NCI-H748 (cell line): ENCODE measurements around the gene ATG2A.

ENCODE experiments used
- DNase-seq: peaks from one replicate; lab custom pipeline; 2025; ENCODE audit not compliant: unreplicated experiment; lab: John Stamatoyannopoulos, UW

Gene ATG2A

GRCh38 chr11:64925536-64926436 lies 8.8 kb upstream of the ATG2A start:
- DNase-seq = no peak

GRCh38 chr11:64924910-64925284 lies 7.9 kb upstream of the ATG2A start:
- peak; percentile 15 for DNase-seq

GRCh38 chr11:64923944-64924909 lies 7.2 kb upstream of the ATG2A start, which contains the start of gene PPP2R5B:
Gene PPP2R5B (plus strand): TSS chr11:64924689. CDS start chr11:64925735, 1,046 bp downstream.
- peak; percentile 85 for DNase-seq

- DNase-seq = no peak
These were observed 6.2 kb upstream of the ATG2A start for GRCh38 chr11:64923151-64923661.

- no peak for DNase-seq
These were observed 4.4 kb upstream of the ATG2A start for GRCh38 chr11:64921384-64921783.

GRCh38 chr11:64920124-64920523 lies 3.1 kb upstream of the ATG2A start:
- DNase-seq = no peak

GRCh38 chr11:64919627-64920026 lies 2.6 kb upstream of the ATG2A start:
- no peak for DNase-seq

- no peak for DNase-seq
These were observed 1.0 kb upstream of the ATG2A start for GRCh38 chr11:64918017-64918416.

- DNase-seq = no peak
These were observed 620 bp upstream of the ATG2A start for GRCh38 chr11:64917663-64917995.

- peak; percentile 37 for DNase-seq
These were observed 802 bp downstream of the ATG2A start for GRCh38 chr11:64916040-64916774.

GRCh38 chr11:64915376-64915887 lies 1.6 kb downstream of the ATG2A start:
- no peak for DNase-seq

- no peak for DNase-seq
These were observed 2.9 kb downstream of the ATG2A start for GRCh38 chr11:64914123-64914522.

GRCh38 chr11:64913171-64913727 lies 3.8 kb downstream of the ATG2A start:
- DNase-seq = no peak

GRCh38 chr11:64911689-64912088 lies 5.3 kb downstream of the ATG2A start:
- DNase-seq = no peak

- no peak for DNase-seq
These were observed 5.9 kb downstream of the ATG2A start for GRCh38 chr11:64911142-64911541.

- DNase-seq = no peak
These were observed 6.4 kb downstream of the ATG2A start for GRCh38 chr11:64910451-64911093.

- DNase-seq = no peak
These were observed 7.2 kb downstream of the ATG2A start for GRCh38 chr11:64909653-64910343.

GRCh38 chr11:64908766-64909165 lies 8.2 kb downstream of the ATG2A start:
- DNase-seq = no peak

- no peak for DNase-seq
These were observed 10.7 kb downstream of the ATG2A start for GRCh38 chr11:64906314-64906635.
